SKM-1 (cell line): ENCODE measurements around the gene CUZD1.

Experiments
- DNase-seq: peaks from one replicate; lab custom pipeline; 2025; ENCODE audit not compliant: unreplicated experiment; lab: John Stamatoyannopoulos, UW

Gene CUZD1

DNA sequence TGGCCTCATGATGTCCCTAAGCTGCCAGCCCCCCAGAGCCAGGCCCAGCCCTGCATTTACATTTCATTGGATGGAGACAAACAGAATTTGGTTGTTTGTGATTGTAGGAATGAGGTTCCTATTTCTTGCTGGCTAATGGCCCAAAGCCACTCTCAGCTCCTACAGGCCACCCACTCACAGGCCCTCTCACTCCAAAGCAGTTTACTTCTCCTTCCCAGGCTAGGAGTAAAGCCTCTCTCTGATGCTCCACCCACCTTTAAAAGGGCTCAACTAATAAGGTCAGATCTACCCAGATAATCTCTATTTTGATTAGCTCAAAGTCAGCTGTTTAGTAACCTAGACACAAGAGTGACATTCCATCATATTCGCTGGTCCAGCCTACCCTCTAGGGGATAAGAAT lies 11.2 kb upstream of the CUZD1 start:
- no peak for DNase-seq

DNA sequence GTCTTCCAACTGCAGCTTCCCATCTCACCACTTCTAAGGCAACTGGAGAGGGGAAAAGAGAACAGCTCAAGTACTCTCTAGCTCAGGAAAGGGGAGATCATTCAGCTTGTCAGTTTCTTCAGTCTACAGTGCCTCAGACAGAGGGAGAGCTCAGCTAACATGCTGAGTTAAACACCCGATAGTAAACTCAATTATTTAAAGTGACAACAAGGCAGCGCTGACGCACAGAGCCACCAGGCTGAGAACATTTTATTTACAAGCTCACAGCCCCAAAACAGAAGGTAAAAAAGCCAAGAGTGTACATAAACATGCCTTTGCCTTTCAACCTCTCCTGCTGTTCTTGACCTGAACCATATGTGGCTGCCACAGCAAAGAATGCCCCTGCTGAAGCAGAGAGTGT lies 10.1 kb upstream of the CUZD1 start:
- DNase-seq: no peak

DNA sequence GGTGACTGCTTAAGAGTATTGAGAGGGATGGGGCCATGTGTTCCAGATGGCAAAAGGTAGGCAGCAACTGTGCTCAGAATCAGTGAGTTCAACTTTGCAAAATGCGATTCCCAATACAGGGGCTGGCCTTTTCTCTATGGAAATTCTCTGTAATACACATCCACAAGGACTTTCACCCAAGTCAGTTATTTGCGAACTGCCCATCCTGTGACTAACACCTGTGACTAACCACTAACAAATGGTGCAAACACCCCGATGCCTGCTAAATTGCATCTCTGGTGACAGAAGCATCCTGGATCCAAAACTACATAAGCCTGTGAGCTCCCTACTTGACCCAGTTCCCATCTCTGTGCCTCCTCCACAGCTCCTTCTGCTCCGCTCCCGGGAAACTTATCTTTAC lies 9.0 kb upstream of the CUZD1 start:
- no peak for DNase-seq

DNA sequence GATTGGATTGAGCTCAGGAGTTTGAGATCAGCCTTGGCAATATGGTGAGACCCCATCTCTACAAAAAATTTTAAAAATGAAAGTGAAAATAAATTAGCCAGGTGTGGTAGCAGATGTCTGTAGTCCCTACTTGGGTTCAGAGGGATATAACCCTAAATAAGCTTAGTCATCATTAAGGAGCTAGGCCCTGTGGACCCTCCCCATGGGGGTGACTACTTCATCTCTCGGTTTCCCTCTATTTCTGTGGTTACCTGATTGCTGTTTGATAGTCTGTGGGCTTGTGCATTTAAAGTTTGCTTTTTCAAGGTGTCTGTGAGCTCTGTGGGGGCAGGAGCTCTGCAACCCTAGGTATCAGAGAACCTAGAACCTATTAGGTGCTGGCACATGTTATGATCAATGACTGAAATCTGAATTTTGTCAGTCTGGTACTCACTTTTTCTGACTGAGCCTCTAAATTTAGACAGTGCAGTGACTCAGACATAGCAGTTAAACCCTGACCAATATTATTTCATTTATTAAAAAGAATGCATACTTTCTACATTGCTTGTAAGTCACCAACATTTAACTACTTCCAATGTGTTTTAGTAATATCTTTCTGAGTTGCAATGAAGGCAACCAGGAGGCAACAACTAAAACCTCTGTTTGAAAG lies 8.1 kb upstream of the CUZD1 start:
- no peak for DNase-seq

DNA sequence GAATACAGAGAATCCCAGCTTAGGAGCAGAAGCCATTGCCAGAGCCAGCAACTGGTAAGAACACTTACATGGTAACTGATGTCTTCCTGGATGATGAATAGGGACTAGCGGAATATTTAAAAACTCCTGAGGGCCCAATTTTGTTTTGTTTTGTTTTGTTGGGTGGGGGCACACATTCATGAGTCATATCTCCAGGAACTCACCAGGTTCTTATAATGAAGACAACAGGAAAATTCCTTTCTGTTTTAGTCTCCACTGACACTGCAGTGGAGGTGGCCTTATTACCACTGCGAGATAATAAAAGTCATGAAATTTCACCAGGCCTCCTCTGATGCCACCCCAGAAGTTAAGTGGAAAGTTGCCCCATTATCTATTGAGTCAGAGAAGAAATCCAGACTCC lies 6.6 kb upstream of the CUZD1 start:
- no peak for DNase-seq

DNA sequence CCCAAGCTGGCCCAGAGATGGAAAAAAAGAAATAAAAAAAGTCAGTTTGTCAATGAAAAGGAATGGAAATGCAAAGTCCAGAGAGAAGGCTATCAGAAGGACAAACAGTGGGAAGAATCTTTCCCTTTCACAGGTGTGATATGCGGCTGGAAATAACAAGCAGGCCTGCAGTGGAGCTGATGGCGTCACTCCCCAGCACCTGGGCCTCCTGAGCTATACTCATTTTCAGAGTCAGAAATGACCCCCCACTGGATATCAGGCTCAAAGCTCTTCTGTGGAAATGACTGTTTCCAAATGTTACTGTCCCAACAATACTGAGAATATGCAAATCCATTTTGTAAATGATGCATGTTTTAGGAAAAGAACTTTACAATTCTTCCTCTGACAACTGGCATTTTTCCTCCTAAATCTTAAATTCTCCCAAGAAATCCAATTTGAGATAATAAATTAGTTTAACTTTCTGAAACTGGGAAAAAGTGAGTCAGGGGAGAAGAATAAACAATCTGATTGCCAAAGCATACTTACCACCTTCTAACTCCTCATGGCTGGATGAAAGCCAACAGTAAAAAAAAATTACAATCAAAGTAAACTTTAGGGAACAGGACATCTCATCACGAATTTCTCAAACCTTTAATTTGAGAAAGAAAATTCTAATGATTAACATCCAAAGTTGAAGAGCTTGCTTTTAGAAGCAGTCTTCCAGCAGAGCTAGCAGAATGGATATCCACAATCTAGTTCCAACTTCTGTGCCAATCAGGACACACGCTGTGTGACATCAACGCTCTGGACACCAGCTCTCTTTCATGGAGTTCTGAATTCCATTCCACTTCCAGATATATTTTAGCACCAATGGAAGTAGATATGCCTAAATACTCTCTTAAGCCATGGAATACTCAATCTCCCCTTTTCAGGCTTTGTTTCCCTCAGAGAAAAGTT lies 5.3 kb upstream of the CUZD1 start:
- DNase-seq: no peak

DNA sequence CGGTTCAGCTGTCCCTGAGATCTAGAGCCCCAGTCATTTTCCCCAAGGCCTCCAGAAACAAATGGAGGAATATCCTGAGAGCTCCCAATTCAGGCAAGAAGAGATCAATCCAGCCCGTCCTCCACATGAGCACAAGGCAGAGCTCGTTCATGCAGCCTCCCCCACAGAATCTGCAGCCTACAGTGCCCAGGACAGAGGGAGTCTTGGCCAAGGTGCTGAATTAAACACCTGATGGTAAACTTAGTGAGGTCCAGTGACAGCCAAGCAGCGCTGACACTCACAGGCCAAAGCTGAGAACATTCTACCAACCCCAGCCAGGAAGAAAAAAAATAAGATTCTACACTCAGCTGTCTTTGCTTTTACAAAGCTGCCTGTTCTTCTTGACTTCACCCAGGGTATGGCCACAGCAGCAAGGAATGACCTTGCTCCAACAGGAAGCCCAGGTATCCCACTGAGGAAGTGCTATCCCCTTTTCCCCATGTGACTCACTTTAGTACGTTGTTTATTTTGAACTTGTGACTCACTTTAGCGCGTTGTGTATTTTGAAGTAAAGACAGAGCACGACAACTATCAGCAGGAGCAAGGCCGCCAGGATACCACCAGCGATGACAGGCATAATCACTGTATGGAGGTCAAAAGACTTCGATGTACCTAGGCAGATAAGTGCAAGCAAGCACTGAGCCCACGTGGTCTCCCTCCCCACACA lies 4.4 kb upstream of the CUZD1 start:
- no peak for DNase-seq

DNA sequence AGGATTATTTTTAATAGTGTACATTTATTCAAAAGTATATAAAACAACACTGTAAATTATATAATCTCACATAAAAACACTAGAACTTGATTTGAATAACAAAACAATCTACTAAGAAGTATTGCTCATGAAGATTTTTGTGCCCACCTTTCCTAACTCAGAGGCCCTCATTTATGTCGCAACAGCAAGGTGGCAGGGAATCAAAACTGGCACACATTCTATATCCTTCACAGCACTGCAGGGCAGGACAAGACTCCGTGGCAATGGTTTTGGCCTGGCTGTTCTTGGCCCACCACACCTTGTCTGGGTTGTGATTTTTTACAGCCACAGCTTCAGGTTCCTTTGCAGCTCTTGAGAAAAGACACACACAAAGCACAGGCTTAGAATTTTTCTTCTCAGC lies 3.4 kb upstream of the CUZD1 start:
- DNase-seq: no peak

DNA sequence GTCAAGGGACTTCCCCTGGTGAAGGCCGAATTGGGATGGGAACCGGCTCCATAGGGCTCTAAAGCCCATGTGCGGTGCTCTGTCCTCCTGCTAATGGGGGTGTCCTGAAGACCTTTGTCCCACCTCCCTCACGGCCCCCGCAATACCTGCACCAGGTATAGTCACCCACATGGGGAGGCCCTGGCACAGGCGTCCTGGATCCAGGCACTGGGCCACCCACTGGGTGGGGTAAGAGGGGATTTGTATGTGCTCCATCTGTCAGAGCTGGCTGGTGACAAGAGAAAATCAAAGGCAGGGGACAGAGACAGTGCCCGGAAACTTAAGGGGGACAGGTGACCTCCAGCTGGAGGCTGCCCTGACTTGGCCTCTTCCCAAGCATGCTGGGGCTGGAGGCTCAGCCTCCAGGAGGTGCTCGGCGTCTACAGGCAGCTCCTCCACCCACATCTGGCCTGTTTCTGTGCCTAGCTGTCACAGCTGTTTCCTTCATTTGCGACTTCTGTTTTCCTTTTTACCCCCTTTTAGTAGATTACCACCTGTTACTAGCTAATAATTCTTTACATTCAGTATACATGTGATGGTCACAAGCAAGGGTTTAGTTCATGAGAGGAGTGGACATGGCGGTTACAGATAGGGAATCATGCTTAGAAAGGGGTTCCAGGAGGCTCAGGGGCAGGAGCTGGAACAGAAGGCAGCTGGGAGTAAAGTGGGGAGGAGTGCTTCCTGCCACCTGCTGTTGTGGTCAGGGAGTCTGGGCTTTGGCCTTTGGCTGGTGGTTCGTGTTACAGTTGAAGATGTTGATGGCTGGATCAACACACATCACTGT lies 2.3 kb upstream of the CUZD1 start:
- DNase-seq: no peak

DNA sequence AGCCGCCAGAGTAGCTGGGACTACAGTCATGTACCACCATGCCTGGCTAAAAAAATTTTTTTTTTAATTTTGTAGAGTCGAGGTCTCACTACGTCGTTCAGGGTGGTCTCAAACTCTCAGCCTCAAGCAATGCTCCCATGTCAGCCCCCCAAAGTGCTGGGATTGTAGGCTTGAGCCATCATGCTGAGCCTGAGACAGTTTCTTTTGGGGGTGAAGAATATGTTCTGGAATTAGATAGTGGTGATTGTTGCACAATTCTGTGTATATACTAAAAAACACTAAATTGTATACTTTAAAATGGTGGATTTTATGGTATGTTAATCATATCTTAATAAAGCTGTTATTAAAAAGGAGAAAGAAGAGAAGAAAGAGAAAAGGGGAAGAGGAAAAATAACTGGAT lies 1.5 kb downstream of the CUZD1 start:
- DNase-seq: no peak

DNA sequence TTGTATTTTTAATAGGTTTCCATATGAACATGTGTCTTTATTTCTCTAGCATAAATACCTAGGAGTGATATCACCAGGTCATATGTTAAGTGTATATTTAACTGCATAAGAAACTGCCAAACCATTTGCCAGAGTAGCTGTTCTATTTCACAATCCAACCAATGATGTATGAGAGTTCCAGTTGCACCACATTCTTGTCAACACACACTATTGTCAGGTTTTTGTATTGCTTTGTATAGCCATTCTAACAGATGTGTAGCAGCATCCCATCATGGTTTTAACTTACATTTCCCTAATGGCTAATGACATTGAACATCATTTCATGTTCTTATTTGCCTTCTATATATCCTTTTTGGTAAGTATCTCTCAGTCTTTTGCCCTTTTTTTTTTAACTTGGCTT lies 4.1 kb downstream of the CUZD1 start:
- DNase-seq: no peak

DNA sequence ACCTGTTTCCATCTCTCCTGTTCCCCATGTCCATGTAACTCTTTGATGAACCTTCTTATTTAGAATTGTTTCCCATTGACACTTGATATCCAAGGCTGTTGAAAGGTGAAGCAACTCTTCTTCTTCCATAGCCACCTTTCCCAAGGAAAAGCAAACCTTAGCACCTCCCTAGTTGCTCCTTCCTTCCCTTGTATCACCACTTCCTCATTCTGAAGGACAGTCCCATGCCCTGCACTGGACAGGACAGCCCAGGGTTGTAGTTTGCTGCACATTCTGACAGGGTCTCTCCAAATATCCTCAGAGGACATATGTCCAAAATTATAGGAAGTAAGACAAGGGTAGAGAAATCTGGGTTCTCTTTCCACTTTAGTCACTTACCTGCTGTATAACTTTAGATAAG lies 6.2 kb downstream of the CUZD1 start:
- no peak for DNase-seq

DNA sequence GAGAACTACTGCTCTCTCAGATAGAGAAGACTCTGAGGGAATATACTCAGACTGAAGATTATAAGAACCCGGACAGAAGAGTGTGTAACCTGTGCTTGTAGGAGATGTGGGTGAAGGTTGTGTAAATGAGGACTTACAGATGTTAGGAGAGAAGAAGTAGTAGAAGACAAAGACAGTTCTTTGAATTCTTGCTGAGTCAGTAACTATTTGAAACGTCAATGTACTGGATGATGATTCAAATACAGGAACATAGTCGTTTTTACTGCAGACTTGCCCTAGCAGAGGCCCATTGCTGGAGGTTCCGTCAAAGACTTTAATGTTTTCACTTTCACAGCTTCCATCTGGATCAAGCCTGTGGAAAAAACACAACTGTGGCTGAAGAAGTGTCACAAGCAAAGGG lies 6.8 kb downstream of the CUZD1 start:
- DNase-seq: no peak

DNA sequence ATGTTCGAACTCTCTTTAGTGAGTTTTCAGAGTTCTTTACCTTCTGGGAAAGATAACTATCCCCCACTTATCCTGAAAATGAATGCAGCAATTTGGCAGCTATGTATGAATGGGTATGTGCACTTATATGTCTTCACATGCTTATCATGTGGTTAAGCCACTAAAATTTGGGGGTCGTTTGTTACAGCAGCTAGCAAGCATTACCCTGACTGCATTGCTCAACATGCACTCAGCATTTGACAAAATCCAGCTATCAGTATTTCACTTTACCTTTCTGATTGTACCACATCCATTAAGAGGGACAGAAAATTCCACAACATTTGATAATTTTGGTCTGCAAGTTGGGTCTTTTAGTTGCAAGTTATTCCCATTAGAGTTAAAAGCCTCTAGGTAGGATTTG lies 9.7 kb downstream of the CUZD1 start:
- no peak for DNase-seq

DNA sequence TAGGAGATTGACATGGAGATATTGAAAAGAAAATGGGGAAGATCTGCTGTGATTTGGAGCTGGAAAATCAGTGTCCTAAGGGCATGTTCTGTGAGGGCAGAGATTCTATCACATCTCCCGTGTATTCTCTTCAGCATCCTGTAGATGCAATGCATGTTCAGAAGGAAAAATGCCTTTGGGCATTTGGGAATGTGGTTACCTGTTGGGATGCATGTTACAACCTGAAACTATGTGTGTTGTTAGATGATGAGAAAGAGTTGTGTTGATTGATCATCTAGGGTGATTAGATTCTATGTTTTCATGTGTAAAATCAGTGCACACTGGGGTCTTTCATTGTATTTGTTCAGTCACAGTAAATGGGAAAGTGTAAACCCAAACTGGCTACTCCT lies 14.7 kb downstream of the CUZD1 start:
- no peak for DNase-seq

DNA sequence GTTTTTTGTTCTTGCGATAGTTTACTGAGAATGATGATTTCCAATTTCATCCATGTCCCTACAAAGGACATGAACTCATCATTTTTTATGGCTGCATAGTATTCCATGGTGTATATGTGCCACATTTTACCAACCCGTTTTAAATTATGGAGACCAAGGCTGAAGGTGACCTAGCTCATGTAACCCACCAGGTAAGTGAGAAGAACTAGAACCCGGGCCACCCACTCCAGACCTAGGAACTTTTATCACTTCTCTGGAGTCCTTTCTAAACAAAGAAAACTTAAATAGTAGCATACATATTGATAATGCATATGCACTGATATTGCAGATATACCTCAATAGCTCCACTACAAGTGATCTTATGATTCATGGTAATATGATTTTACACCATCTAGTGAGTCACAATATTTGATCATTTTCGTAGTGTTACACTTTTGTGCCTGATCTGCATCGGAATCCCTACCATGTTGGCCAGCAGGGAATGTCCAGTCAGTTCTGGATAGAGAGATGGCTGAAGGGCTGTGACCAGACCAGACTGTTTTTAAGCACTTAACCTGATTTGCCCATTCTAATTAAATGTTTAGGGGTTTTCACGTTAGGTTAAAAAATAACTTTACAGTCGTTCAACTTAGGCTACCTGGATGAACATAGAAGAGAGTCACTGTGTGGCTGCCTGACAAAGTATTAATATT lies 15.2 kb downstream of the CUZD1 start:
- no peak for DNase-seq

DNA sequence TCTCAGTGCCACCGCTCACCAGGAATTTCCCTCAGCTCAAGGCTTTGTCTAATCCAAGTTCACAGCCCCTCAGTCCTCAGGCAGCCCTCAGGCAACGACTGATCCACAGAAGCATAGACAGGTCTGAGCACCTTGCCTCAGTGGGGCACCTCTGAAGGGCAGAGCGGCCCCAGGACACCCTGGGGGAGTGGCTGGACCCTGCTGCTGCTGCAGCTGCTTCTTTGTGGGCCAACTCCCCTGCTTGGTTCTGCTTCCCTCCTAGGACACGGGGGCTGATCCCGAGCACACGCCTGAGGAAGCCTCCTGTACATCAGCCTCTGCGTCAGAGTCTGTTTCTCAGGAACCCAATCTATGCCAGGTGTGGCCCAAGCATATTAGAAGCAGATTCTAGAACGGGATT lies 16.2 kb downstream of the CUZD1 start:
- no peak for DNase-seq

DNA sequence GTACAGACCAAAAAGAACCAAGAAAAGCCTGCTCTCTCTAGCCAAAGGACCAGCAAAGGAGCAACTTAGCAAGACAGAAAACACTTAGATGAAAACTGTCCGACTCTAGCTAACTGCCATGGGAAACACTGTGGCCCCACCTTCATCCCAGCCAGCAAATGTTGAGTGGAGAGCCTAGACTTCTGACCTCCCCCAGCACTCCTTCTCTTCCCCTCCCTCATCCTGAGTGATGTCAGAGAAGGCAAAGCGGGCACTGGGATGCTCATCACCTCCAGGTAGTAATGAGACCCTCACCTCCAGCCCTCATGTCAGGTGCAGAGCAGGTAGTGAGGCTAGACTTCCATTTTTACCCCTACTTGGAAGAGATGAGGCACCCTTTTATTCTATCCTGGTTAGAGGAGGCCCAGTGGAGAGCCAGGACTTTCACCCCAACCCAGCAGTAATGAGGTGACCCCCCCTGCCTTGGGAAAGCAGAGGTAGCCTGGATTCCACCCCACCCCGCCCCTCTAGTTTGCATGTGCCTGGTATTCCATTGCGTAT lies 16.9 kb downstream of the CUZD1 start:
- no peak for DNase-seq

DNA sequence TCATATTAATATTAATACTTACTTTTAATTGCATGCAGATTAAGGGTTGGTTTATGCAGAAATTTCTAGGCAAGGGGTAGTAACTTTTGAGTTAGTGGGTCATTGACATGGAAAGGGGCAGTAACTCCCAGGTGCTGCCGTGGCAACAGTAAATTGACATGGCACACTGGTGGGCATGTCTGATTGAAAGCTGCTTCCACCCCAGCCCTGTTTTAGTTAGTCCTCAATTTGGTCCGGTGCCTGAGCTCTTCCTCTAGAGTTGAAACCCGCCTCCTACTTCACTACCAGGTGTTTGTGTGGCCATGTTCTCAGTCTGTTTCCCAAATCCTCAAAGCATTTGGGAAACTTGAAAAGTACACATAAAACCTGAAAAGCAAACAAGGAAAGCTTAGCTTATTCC lies 18.4 kb downstream of the CUZD1 start:
- no peak for DNase-seq

DNA sequence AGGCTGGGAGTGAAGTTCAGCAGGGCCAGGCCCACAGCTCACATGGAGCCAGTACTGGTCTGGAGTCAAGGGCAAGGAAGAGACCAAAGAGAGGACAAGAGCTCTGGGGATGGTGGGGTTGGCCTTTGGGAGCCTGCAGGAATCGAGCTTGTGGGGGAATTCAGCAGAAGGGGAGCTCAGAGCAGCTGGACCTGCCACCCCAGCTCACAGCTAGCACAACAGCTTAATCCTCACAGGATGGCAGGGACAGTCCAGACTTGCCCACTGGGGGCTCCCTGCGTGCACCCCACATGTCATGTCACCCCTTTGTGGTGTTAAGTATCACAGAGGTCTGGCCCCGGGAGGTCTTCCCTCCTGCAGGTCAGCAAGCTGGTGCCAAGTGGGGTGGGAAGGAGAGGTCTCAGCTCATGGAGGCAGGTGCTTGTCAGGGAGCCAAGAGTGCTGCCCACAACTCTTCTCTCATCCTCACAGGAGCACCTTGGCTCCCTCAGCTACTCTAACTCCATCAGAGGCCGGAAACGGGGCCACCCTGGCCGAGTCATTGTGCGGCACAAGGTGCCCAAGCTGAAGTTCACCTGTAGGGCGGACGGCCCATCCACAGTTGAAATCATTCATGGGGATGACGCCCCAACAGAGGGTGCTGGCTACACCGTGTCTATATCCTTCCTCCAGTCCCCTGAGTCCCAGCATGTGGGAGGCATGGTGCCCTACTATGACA lies 22.5 kb downstream of the CUZD1 start:
- DNase-seq: no peak
